MM.1S (cell line): Measurements from ENCODE around the gene AP2A2.

Experiments
- DNase-seq: peaks from one replicate; pipeline ENCODE4 v3.0.0-alpha.2; 2015
- H2AFZ ChIP-seq: fragments of 300-600 bp; sonication (generic); 2 replicates; pipeline ENCODE4 v1.6.0; 2016; ENCODE audit warnings: antibody characterized with exemption, low read length
- H3F3A ChIP-seq: fragments of 300-600 bp; sonication (generic); 2 replicates; pipeline ENCODE4 v1.6.1; 2016; ENCODE audit warnings: mild to moderate bottlenecking, antibody characterized with exemption, low read length, moderate library complexity, mixed read lengths; ENCODE audit not compliant: insufficient read depth
- H3K27ac ChIP-seq: fragments of 300-600 bp; sonication (generic); 2 replicates; pipeline ENCODE4 v1.5.1; 2016; ENCODE audit warnings: mild to moderate bottlenecking, low read length
- H3K27me3 ChIP-seq: fragments of 300-600 bp; sonication (generic); replicated peaks from 2 replicates; pipeline ENCODE4 v1.6.0; 2016; ENCODE audit warnings: low read length; ENCODE audit not compliant: insufficient read depth
- H3K36me3 ChIP-seq: fragments of 300-600 bp; sonication (generic); replicated peaks from 2 replicates; pipeline ENCODE4 v1.6.1; 2016; ENCODE audit warnings: mild to moderate bottlenecking, low read length, mixed read lengths; ENCODE audit not compliant: insufficient read depth
- H3K4me1 ChIP-seq: fragments of 300-600 bp; sonication (generic); 2 replicates; pipeline ENCODE4 v1.6.1; 2016; ENCODE audit warnings: low read length, mixed read lengths
- H3K4me2 ChIP-seq: fragments of 300-600 bp; sonication (generic); 2 replicates; pipeline ENCODE4 v1.6.0; 2016; ENCODE audit warnings: low read depth, low read length
- H3K4me3 ChIP-seq: fragments of 300-600 bp; sonication (generic); 2 replicates; pipeline ENCODE4 v1.5.1; 2016; ENCODE audit warnings: low read length, mixed read lengths
- H3K79me2 ChIP-seq: fragments of 300-600 bp; sonication (generic); 2 replicates; pipeline ENCODE4 v1.6.1; 2016; ENCODE audit warnings: mixed run types, low read length, mixed read lengths
- H3K9ac ChIP-seq: fragments of 300-600 bp; sonication (generic); 2 replicates; pipeline ENCODE4 v1.6.1; 2016; ENCODE audit warnings: low read length, mixed read lengths
- H3K9me2 ChIP-seq: fragments of 300-600 bp; sonication (generic); replicated peaks from 2 replicates; pipeline ENCODE4 v1.6.1; 2016; ENCODE audit warnings: mild to moderate bottlenecking, low read length, mixed read lengths; ENCODE audit not compliant: insufficient read depth
- H3K9me3 ChIP-seq: fragments of 300-600 bp; sonication (generic); replicated peaks from 2 replicates; pipeline ENCODE4 v1.6.1; 2016; ENCODE audit warnings: mild to moderate bottlenecking, low read length, mixed read lengths; ENCODE audit not compliant: insufficient read depth
- H4K20me1 ChIP-seq: fragments of 300-600 bp; sonication (generic); 2 replicates; pipeline ENCODE4 v1.6.1; 2016; ENCODE audit warnings: mild to moderate bottlenecking, low read length, moderate library complexity, mixed read lengths; ENCODE audit not compliant: insufficient read depth
- CTCF ChIP-seq: fragments of 300-600 bp; sonication (generic); IDR thresholded peaks from 2 replicates; pipeline ENCODE4 v1.5.1; 2016; ENCODE audit warnings: antibody characterized with exemption, low read length, mixed read lengths
- EZH2 ChIP-seq: fragments of 300-600 bp; sonication (generic); optimal IDR thresholded peaks from 2 replicates; pipeline ENCODE3; 2017; ENCODE audit warnings: low read depth, mild to moderate bottlenecking, antibody characterized with exemption, low read length, mixed read lengths
- EZH2phosphoT487 ChIP-seq: fragments of 300-600 bp; sonication (generic); IDR thresholded peaks from 2 replicates; pipeline ENCODE4 v1.6.1; 2018; ENCODE audit warnings: antibody characterized with exemption, low read length

The AP2A2 gene

DNA sequence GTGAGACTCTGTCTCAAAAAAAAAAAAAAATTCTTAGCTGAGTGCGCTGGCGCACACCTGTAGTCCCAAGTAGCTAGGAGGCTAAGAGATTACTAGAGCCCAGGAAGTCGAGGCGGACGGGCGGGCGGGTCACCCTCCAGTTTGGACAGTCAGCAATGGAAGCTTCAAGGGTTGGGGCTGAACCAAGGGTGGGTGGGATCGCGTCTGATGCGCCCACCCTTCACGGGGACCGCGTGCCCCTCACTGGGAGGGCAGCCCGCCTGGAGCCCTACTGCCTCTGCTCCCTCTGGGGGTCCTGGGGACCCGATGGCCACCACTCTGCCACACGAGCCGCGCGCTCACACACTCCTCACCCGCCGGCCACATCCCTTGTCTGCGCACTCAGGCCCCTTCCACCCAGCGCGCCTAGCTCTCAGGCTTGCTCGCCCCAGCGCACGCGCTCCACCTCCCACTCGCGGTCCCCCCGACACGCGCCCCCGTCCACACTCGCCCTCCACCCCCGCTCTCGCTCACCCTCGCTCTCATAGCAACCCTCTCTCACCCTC, 15.6 kb upstream of the AP2A2 start:
- Histone ChIP-seq H3K27me3 (no peaks in the 10 kb centered on the region; the same call in 1 of the 2 replicates), H3K9ac (peak overlapping the region; percentile 84), H3K27ac (peak overlapping the region; percentile 14; the same call in 1 of the 2 replicates), H3K36me3 (no peaks in the 10 kb centered on the region), H3K4me2 (peak overlapping the region; percentile 86), H3K9me2 (no peaks in the 10 kb centered on the region), H2AFZ (peak overlapping the region; percentile 98), H3F3A (peaks cover 25% of the 10 kb centered on the region), H3K79me2 (peaks cover 29% of the 10 kb centered on the region), H3K9me3 (no peaks in the 10 kb centered on the region), H3K4me3 (peak overlapping the region; percentile 100), H3K4me1 (peaks cover 31% of the 10 kb centered on the region), H4K20me1 (no peaks in the 10 kb centered on the region)
- TF ChIP-seq EZH2 (no peak), EZH2phosphoT487 (no peak), CTCF (no peak)
- peak; percentile 34 for DNase-seq

GRCh38 chr11:910589-911030, 15.1 kb upstream of the AP2A2 start, which contains the start of gene CHID1:
CHID1 (minus strand) TSS chr11:910810; CDS start chr11:904816, 5,994 bp downstream.
- H3K9ac ChIP-seq = peak within 1 kb of the TSS; percentile 84
- no peaks in the 10 kb centered on the region for H4K20me1 ChIP-seq
- peak within 1 kb of the TSS; percentile 98 for H2AFZ ChIP-seq

GRCh38 chr11:911031-911889, 14.4 kb upstream of the AP2A2 start:
- no peaks in the 10 kb centered on the region for H3K9me2 ChIP-seq
- peaks cover 25% of the 10 kb centered on the region for H3F3A ChIP-seq
- peak overlapping the region; percentile 79 for H3K9ac ChIP-seq
- H3K79me2 ChIP-seq = peaks cover 29% of the 10 kb centered on the region
- H3K9me3 ChIP-seq = no peaks in the 10 kb centered on the region
- H3K27me3 ChIP-seq = no peaks in the 10 kb centered on the region; the same call in 1 of the 2 replicates
- no peaks in the 10 kb centered on the region for H3K36me3 ChIP-seq
- peak overlapping the region; percentile 80 for H2AFZ ChIP-seq
- H3K4me1 ChIP-seq = peaks cover 31% of the 10 kb centered on the region
- H3K27ac ChIP-seq = peak overlapping the region; percentile 32; the same call in 1 of the 2 replicates
- peak; percentile 19 for DNase-seq
- 0 out of 2 replicates have a peak, but pooled peaks have one; percentile 6 for TF ChIP-seq CTCF
- TF ChIP-seq EZH2phosphoT487 = no peak
- H4K20me1 ChIP-seq = no peaks in the 10 kb centered on the region
- peak overlapping the region; percentile 80 for H3K4me3 ChIP-seq
- peak overlapping the region; percentile 94 for H3K4me2 ChIP-seq

More at GRCh38 chr11:910589-911030, 15.1 kb upstream of the AP2A2 start, which contains the start of gene CHID1:
- Histone ChIP-seq H3K9me2 (no peaks in the 10 kb centered on the region), H3K4me2 (peak within 1 kb of the TSS; percentile 94), H3K27me3 (no peaks in the 10 kb centered on the region; the same call in 1 of the 2 replicates), H3K4me3 (peak within 1 kb of the TSS; percentile 100), H3K9me3 (no peaks in the 10 kb centered on the region), H3F3A (peaks cover 25% of the 10 kb centered on the region), H3K4me1 (peaks cover 31% of the 10 kb centered on the region), H3K79me2 (peaks cover 29% of the 10 kb centered on the region), H3K27ac (peak within 1 kb of the TSS; percentile 32; the same call in 1 of the 2 replicates), H3K36me3 (no peaks in the 10 kb centered on the region)
- TF ChIP-seq EZH2 (no peak), EZH2phosphoT487 (no peak), CTCF (no peak)
- peak; percentile 89 for DNase-seq
